Right ventricle myocardium superior (tissue), 1 donor: Measurements from ENCODE around the gene BRS3. TPM values are rescaled to one million over a fixed set of nuclear protein-coding genes. Genes with fewer than 3 reads are reported as not detected.
"Not testable (repeated sequence)": the region's sequence is repeated elsewhere in the genome, so short reads cannot be mapped to it uniquely, and the experiment has no call there.

ENCODE experiments used
- ATAC-seq: fragments of 200-7000 bp; cut with Tn5 transposase; one replicate; pipeline ENCODE4 v1.9.1; 2020; ENCODE audit warnings: mild to moderate bottlenecking; ENCODE audit not compliant: poor library complexity
- DNase-seq: peaks from one replicate; pipeline ENCODE4 v3.0.0-alpha.2; 2020
- intact Hi-C: fragments of 100-400 bp; cut with DNase I; formaldehyde crosslinking; loops from one replicate; pipeline ENCODE4 v1.11.2; 2022
- long read RNA-seq: library from polyadenylated mRNA; unstranded; transcript quantifications from one replicate; pipeline ENCODE4 v2.0.0, GENCODE V29; 2021
- total RNA-seq: library from RNA; stranded (reverse); fragmentation: NEBNext Ultra II Directional; extraction: Animal tissue kit (Norgen Biotek cat#: 25700); gene quantifications from one replicate; pipeline ENCODE4 v1.2.1, GENCODE V29; 2021
- donor health status: DM: no; HTN: yes; CAD: no; lungs with severe emphysema.

The BRS3 gene
- not detected for total RNA-seq
- long read RNA-seq = 0 reads

DNA sequence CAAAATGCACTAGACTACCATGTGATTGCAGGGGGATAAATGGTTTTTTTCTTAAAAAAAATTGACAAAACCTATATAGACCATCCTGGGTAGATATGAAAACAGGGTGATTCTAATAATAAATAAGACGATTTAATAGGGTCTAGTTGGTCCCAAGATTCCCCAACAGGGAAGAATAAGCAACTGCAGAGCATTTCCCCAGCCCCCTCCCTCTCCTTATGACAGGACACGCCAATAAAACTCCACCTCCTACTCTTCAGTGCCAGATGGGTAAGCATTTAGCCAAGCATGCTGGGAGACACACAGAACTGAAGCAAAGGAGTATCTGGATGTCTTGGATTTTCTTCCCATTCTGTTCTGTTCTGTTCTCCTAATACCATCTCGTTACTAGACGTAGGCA is at the start of gene BRS3:
BRS3 (plus strand) TSS at position 301 of the 400 bp plus-strand sequence. CDS start 168 bp downstream, outside the sequence.
- DNase-seq (no peak), ATAC-seq (no peak)
- intact Hi-C loops = no loop called here

DNA sequence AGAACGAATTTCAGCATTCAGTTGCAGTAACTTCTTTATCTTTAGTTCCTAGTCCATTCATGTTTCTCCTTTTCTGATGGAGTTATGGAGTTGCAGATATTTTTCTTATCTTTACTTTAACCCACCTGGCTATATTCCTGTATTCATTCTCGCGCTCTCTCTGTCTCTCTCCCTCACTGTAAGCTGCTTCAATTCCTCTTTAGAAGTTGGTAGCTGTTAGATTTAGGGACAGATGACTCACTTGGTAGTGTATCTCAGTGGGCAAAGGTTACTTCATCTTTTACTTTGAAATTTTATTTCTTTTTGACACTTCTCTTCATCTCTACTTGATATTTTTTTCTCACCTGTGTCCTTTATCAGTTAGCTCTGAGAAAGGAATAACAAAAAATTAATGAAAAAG is 49.6 kb upstream of the BRS3 start:
- intact Hi-C loops = no loop called here
- DNase-seq (no peak), ATAC-seq (no peak)

DNA sequence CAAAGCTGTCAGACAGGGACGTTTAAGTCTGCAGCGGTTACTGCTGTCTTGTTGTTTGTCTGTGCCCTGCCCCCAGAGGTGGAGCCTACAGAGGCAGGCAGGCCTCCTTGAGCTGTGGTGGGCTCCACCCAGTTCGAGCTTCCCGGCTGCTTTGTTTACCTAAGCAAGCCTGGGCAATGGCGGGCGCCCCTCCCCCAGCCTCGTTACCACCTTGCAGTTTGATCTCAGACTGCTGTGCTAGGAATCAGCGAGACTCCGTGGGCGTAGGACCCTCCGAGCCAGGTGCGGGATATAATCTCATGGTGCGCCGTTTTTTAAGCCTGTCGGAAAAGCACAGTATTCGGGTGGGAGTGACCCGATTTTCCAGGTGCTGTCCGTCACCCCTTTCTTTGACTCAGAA is 42.1 kb upstream of the BRS3 start:
- ATAC-seq = not testable (repeated sequence)

DNA sequence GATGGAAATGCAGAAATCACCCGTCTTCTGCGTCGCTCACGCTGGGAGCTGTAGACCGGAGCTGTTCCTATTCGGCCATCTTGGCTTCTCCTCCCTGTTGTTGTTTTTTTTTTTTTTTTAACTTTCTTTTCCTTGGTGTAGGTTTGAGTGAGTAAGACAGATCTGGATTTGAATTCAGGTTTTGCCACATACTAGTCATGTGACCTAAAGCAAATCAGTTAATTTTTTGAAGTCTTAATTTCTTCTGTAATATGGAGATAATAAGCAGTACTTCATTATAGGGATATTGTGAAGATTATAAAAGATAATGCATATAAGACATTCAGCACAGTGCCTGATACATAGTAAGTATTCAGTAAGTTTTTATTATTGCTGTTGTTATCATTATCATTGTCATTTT is 41.5 kb upstream of the BRS3 start:
- ATAC-seq (no peak), DNase-seq (no peak)
- intact Hi-C loops = no loop called here

More for the DNA sequence above, 42.1 kb upstream of the BRS3 start:
- intact Hi-C loops, DNase-seq: not testable (repeated sequence)

DNA sequence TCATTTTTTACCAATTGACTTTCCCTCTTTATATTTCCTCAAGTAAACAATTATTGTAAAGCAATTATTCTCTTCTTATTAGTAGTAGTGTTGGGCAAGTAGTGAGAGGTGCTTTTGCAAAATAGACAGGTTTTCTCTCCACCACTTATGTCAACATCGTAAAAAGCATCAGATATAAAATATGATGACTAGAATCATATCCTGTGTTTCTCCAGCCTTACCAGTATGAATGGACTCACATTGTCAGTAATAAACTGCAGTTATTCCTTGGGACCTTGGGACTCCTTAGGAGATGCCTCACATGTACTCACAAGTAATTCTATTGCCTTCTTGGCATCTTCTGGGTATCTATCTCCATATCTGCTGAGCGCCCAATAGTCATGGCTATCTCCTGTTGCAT is 40.4 kb upstream of the BRS3 start:
- DNase-seq = no peak
- no peak for ATAC-seq
- intact Hi-C loops = no loop called here

DNA sequence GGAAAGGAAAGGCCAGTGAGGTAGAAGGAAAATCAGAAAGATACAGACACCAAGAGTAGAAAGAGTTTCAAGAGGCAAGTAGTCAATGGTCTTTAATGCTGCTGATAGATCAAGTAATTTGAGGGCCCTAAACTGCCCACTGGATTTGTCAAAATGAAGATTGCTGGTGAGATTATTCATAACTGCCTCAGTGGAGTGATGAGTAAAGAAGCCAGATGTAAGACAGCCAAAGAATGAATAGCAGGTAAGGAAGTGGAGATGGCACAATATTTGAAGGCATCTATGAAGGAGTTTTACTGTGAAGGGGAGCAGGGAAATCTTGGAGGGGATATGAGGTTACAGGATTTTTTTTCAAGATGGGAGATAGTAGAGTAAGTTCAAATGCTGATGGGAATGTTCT is 39.8 kb upstream of the BRS3 start:
- ATAC-seq (no peak), DNase-seq (no peak)
- intact Hi-C loops = no loop called here

DNA sequence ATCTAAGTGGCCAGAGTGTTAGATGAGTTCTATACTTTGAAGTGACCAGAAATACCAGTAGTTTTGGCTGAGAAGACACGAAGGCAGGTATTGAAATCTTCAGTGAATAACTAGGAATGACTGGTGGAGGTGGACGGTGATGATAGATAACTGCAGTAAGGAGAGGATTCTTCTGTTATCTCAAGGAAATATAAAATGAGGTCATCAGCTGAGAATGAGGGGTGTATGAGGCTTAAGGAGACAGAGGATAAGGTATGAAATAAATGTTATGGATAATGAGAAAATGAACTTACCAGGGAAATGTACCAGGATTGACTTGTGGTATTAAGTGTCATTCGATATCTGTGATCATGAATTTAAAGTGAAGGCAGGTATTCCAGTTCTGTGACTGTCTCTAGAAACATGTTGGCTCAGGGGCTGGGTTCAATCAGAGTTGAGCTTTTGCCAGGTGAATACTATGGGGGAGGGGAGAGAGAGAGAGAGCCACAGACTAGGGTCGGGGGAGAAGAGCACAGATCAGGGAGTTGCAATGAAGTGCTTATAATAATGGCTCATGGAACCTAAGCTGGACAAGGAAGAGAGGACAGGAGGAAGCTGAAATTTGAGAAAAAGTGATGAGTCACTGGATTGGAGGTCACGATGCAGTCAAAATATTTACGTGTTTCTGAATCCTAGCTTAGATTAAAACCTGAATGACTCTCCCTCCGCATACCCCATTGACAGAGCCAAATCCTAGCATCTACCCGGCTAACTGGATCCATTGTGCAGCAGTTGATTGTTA is 37.5 kb upstream of the BRS3 start:
- ATAC-seq = no peak
- intact Hi-C loops = no loop called here
- DNase-seq = no peak

DNA sequence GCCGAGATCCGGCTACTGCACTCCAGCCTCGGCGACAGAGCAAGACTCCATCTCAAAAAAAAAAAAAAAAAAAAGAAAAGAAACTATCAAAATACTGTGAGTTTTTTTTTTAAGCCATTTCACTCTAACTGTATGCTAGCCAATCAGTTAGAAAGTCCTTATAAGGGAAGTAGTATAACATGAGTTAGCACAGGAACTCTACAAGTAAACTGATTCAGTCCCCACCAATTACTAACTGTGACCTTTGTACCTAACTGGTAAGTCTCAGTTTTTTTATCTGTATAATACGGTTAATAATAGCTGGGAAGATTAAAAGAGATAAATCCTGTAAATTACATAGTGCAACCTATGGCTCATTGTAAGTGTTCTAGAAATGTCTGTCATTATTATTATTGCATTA is 35.1 kb upstream of the BRS3 start:
- intact Hi-C loops = no loop called here
- DNase-seq = no peak
- ATAC-seq = no peak

DNA sequence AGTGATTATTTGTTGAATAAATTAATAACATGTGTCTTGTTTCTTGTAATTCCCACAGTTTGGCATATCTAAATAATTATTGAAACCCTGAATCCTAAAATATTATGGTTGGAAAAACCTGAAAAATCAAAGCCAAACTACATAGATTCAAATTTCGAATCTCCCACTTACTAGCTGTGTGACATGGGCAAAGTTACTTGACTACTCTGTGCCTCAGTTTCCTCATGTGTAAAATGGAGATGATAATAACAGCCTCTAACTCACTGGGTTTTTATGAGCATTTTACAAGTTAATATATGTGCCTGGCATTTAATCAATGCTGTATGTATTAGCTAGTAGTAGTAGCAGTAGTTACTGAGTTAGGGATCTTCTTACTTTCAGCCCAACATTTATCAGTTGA is 34.6 kb upstream of the BRS3 start:
- ATAC-seq (no peak), DNase-seq (no peak)
- intact Hi-C loops = no loop called here

DNA sequence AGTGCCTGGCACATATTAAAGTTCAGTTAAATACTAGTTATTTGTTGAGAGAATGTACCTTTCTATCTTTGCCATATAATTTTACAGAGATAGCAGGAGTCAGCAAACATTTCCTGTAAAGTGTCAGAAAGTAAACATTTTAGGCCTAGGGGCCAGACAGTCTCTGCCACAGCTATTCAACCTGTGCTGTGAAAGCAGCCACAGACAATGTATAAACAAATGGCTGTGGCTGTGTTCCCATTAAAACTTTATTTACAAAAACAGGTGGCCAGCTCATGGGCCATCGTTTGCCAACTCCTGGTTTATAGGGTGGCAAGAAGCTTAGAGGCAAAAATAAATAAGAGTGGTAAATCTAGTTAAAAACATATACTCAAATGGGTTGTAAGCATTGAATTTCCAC is 34.0 kb upstream of the BRS3 start:
- intact Hi-C loops = no loop called here
- no peak for DNase-seq
- no peak for ATAC-seq

DNA sequence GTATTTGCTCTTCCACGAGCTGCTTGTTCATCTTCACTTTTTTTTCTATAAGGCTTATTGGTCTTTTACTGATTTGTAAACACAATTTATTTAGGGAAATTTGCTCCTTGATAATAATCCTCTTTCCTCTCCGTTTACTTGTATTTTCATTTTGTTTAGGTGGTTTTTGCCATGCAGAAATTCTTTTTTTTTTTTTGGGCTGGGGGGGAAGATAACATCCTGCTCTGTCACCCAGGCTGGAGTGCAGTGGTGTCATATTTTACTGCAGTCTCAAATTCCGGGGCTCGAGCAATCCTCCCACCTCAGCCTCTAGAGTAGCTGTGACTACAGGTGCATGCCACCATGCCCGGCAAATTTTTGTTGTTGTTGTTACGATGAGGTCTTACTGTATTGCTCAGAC is 31.6 kb upstream of the BRS3 start:
- DNase-seq (no peak), ATAC-seq (no peak)
- intact Hi-C loops = no loop called here

DNA sequence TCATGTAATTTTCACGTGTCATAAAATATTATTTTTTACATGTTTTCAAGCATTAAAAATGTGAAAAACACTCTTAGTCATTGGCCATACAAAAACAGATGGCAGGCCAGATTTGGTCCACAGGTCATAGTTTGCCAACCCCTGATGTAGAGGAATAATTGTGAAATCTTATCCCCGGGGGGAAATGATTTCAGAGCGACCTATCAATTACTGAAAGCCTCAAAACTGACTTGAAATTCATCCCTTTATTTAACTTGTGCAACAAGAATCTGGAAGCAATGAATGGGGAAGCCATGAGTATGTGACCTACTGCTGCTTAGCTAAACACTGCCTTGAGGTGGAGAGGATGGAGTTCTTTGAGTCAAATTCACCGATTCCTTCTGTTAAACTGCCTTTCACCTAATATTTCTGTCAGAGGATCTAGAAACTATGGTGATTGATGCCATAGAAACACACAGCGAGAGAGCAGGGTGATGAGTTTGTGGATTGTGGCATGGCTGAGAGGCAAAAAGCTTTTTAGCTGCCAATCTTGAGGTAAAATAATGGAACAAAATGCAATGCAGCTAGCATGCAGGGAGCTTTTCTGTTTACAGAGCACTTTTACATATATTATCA is 30.3 kb upstream of the BRS3 start:
- ATAC-seq (peak; percentile 45), DNase-seq (no peak)
- intact Hi-C loops = no loop called here

DNA sequence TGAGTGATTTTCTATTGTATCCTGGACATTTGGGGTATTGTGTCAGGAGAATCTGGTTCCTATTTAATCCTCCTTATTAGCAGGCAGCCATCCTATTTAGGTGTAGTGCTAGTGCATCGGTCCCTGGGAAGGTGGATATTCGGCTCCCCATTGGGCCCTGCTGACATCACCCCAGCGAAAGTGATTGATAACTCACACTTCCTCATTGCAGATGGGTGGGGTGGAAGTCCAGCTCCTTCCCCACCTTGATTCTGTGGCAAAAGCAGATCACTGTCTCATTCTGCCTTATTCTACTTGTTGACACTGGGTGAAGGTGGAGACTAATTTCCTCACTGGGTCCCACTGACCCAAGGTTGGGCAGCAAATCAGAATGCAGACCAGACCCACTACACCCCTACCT is 23.2 kb upstream of the BRS3 start:
- intact Hi-C loops = no loop called here
- no peak for DNase-seq
- ATAC-seq = no peak

DNA sequence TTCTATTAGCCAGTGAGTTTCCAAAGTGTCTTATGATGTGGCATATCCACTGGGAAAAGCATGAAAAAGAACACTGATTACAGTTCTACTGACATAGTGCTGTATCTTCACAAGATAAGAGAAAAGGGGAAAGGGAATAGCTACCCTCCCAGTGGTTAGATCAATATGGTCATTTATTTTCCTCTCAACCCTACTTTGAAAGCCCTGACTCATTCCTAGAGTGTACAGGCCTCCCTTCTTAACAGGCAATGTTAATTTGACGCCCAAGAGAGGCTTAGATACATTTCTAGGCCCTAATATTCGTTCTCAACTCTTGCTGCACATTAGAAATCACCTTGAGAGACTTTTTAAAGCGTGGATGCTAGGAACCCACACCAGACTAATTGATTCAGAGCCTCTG is 20.4 kb upstream of the BRS3 start:
- ATAC-seq = no peak
- intact Hi-C loops = no loop called here
- no peak for DNase-seq

DNA sequence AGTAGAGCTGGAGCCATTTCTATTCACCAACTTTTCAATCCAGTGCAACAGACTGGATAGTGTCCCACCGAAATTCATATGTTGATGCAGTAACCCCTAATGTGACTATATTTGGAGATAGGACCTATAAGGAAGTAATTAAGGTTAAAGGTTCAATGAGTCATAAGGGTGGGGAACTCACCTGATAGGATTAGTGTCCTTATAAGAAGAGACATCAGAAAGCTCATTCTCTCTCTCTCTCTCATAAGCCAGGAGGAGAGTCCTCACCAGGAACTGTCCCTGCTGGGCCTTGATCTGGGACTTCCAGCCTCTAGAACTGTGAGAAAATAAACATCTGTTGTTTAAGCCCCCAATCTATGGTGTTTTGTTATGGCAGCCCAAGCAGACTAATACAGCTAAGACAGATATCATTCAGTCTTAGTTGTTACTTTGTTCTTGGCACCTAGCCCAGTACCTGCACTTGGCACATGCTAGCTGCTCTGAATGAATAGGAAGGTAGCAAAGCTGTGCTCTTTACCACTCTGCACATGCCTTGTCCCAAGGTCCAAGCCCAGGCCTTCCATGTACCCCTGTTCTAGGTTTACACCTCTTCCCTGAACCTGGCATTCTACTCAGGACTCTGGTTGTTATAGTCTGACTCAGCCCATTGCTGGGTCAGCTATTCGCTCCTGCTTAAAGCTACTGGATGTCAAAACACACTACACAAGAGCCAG is 19.2 kb upstream of the BRS3 start:
- DNase-seq (no peak), ATAC-seq (no peak)
- intact Hi-C loops = no loop called here

DNA sequence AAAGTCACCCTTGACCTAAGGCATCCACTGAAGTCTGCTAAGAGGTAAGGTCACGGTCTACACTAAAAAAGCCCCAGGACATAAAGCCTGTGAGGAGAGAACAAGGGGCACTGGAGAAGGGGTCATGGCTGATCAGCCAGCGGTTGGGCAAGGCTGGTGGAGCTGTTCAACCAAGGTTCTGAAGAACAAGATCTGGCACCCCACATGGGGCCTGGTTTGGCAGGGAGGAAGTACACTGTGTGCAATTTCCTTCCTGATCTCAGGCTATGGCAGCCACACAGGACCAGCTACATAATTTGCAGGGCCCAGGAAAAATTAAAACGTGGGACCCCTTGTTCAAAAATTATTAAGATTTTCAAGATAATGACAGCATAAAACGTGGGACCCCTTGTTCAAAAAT is 14.1 kb upstream of the BRS3 start:
- DNase-seq = no peak
- no peak for ATAC-seq
- intact Hi-C loops = no loop called here

DNA sequence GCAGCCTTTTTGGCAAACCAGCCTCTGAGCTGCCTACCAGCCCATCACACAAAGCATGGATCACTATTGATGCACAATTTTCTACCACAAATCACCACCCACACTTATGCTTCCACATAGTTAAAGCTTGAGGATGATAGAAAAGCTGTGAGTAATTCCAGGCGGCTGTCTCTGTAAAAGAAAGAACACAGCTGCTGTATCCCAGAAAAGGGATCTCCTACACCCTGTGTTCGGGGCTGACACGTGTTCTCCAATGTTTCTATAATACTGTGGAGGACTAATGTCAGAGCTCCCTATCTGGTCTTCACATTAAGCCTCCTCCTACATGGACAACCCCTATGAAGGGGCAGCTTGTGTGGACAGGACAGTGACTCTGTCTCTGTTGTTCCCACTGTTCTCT is 12.5 kb upstream of the BRS3 start:
- ATAC-seq (no peak), DNase-seq (no peak)
- intact Hi-C loops = no loop called here

DNA sequence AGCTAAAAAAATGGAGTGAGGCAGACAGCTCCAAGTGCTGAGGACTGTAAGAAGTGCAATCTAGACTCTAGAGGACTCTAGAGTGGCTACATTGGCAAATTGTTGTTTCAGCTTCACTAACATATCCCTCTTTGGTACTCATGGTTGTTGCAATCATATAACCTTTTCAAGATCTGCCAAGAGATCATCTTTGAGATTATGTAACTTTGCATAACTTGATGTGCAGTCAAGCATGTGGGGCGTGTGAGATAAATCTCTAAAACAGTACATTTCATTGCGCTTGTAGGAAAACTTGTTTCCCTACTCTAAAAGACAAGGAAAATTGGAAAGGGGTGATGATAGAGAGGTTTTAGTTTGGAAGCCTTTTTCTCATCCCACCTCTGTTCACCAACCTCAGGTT is 11.2 kb upstream of the BRS3 start:
- no peak for DNase-seq
- intact Hi-C loops = no loop called here
- ATAC-seq = no peak

DNA sequence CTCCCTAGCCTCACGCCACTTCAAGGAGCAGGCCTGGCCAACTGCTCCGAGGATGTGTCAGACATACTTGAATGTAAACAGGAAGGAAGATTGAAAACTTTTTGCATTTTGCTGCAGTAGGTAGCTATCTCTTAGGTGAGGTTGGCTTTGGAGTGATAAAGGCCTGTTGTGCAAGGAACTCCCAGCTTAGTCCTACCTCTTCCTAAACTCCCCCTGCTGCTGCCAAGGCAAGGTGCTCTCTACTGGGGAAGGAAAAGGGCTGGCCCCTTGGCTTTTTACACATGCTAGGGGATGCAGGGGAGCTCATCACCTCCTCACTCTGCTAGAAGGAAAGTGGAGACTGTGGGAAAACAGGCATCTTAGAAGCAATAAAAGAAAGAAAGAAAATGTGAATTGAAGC is 10.7 kb upstream of the BRS3 start:
- intact Hi-C loops = no loop called here
- DNase-seq (no peak), ATAC-seq (no peak)

DNA sequence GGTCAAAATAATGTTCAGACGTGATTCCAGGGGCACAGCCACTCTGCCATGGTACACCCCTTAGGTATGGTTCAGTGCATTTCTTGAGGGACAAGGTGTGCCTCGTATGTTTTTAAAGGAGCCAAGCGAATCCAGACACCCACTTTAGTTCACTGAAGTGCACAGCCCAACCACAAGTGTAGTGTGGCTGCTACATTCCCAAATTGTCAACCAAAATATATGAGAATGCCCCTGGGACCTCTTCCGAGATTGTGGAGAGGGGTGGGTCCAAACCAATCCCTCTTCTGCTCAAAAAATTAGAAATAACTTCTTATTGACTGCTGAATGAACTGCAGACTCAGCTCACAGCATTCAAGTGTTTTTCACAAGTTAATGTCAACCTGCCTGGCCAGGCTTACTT is 7.4 kb upstream of the BRS3 start:
- no peak for DNase-seq
- no peak for ATAC-seq
- intact Hi-C loops = no loop called here
